Kidney (tissue), 14 donors: ENCODE data around the gene UBAC2. TPM values are rescaled to one million over a fixed set of nuclear protein-coding genes. Genes with fewer than 3 reads are reported as not detected.

Experiments used
- DNase-seq, 5 donors: peaks; one replicate each; pipeline ENCODE4 v3.0.0-alpha.2; 2013 to 2020
- FAIRE-seq: peaks from 2 replicates; lab custom pipeline; 2012; peaks lifted over from hg19 to GRCh38; lab: Jason Lieb, UNC
- H3K27ac ChIP-seq, 2 donors: one replicate each; pipeline ENCODE4 v1.7.0; 2013; ENCODE audit warnings: low read depth in 2 of 2, low read length in 2 of 2, inconsistent platforms in 1 of 2
- H3K27me3 ChIP-seq: one replicate; pipeline ENCODE4 v1.7.1; 2013; ENCODE audit warnings: low read length, inconsistent platforms; ENCODE audit not compliant: control insufficient read depth, insufficient read depth
- H3K36me3 ChIP-seq, 3 donors: one replicate each; pipeline versions ENCODE4 v1.7.0 to v1.7.1; 2013; ENCODE audit warnings: low read length in 3 of 3, control low read depth in 1 of 3, inconsistent platforms in 1 of 3; ENCODE audit not compliant: insufficient read depth in 3 of 3, control insufficient read depth in 2 of 3
- H3K4me1 ChIP-seq, 3 donors: one replicate each; pipeline versions ENCODE4 v1.7.0 to v1.7.1; 2013; ENCODE audit warnings: low read length in 3 of 3, inconsistent platforms in 1 of 3, low read depth in 1 of 3; ENCODE audit not compliant: control insufficient read depth in 2 of 3, insufficient read depth in 2 of 3
- H3K4me3 ChIP-seq, 3 donors: one replicate each; pipeline versions ENCODE4 v1.7.0 to v1.8.1; 2013; ENCODE audit warnings: low read length in 3 of 3, control low read depth in 1 of 3, inconsistent platforms in 1 of 3
- H3K9ac ChIP-seq, 3 donors: one replicate each; pipeline versions ENCODE4 v1.7.0 to v1.7.1; 2013; ENCODE audit warnings: low read length in 3 of 3, control low read depth in 1 of 3, inconsistent platforms in 1 of 3
- H3K9me3 ChIP-seq, 3 donors: one replicate each; pipeline versions ENCODE4 v1.7.0 to v1.7.1; 2013; ENCODE audit warnings: low read length in 3 of 3, control low read depth in 1 of 3, inconsistent platforms in 1 of 3; ENCODE audit not compliant: control insufficient read depth in 2 of 3, insufficient read depth in 1 of 3
- CTCF ChIP-seq: IDR thresholded peaks from 3 replicates; pipeline ENCODE4 v1.5.1; 2012; ENCODE audit warnings: mild to moderate bottlenecking, moderate library complexity, borderline replicate concordance; ENCODE audit not compliant: insufficient read depth; ENCODE audit errors: extremely low read depth
- intact Hi-C: fragments of 100-400 bp; cut with DNase I; formaldehyde crosslinking; loops from one replicate; pipeline ENCODE4 v1.11.1; 2022
- polyA plus RNA-seq: library from polyadenylated mRNA; stranded (reverse); fragments of 350-450 nt; fragmentation: Illumina TruSeq; extraction: RNeasy Lipid Tissue Mini Kit (QIAGEN cat#74804); gene quantifications from one replicate; pipeline ENCODE4 v1.2.3, GENCODE V29; 2014; ENCODE audit warnings: low read depth, low replicate concordance; ENCODE audit not compliant: insufficient read depth
- total RNA-seq: library from RNA; stranded (reverse); fragmentation: NEBNext Ultra II Directional; extraction: Animal tissue kit (Norgen Biotek cat#: 25700); gene quantifications from one replicate; pipeline ENCODE4 v1.2.1, GENCODE V29; 2021
- donor health status: control.
- donor health status: control.
- donor health status: control.
- donor health status: control.
- donor health status: control.
- donor health status: DM: yes; HTN: yes; CAD: no.
- donor health status: Normal renal cell carcinoma (clear cell type).

The UBAC2 gene
- total and polyA plus RNA-seq, 2 donors from 2014 or later, result 61.8 to 77.5 TPM

GRCh38 chr13:99378985-99379733 is 178.5 kb downstream of the UBAC2 start:
- H3K4me1 ChIP-seq, result peaks cover 0 to 2% (median 0%) of the 10 kb centered on the region in 3 donors
- no peak overlapping the region for H3K27ac ChIP-seq
- no peak overlapping the region for H3K4me3 ChIP-seq
- intact Hi-C loops, result no loop called here
- H3K36me3 ChIP-seq, result peaks cover 0 to 14% (median 8%) of the 10 kb centered on the region in 3 donors
- H3K9me3 ChIP-seq, result no peaks in the 10 kb centered on the region
- FAIRE-seq (no peak), DNase-seq (no peak)
- no peak for TF ChIP-seq CTCF
- H3K27me3 ChIP-seq, result no peaks in the 10 kb centered on the region
- H3K9ac ChIP-seq, result no peak overlapping the region

GRCh38 chr13:99379856-99380801 is 179.5 kb downstream of the UBAC2 start:
- peaks cover 0 to 14% (median 8%) of the 10 kb centered on the region in 3 donors for H3K36me3 ChIP-seq
- no peak overlapping the region for H3K27ac ChIP-seq
- no peak overlapping the region for H3K4me3 ChIP-seq
- H3K9ac ChIP-seq, result no peak overlapping the region
- no peaks in the 10 kb centered on the region for H3K9me3 ChIP-seq
- TF ChIP-seq CTCF, result no peak
- no peak for FAIRE-seq
- peak in 1 of 5 donors; percentile 41 for DNase-seq
- intact Hi-C loops, result no loop called here
- H3K4me1 ChIP-seq, result peaks cover 0 to 4% (median 0%) of the 10 kb centered on the region in 3 donors
- no peaks in the 10 kb centered on the region for H3K27me3 ChIP-seq

DNA sequence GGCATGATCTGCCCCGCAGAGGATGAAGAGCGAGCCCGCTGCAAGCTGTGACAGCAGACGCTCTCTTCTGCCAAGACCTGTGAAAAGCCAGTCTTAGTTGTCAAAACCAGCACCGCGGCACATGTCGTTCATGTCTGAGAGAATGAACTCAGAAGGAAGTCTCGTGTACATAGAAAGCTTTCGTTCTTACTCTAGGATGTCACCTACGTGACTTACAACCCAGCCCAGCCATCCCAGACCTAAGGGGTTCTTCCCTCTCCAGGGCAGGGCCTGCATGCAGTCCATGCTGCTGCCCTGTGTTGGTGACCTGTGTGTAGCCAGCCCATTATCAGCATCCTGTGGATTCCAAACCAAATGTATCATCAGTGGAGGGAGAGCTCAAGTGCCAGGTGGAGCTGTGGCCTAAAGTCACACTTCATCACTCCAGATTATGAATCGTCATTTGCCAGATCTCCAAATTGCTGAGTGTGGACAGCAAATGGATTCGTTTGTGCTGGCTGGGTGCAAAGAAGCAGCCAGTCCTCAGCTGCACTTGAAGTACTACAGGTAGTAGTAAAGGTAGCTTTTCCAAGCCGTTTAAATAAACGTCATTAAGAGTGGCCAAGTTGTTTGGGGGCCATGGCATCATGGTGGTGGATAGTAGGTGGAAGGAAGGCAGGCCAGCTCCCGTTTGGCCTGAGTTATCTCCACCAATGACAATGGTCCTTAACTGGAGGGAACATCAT is 180.4 kb downstream of the UBAC2 start:
- Histone ChIP-seq H3K4me3 (no peak overlapping the region), H3K9me3 (no peaks in the 10 kb centered on the region), H3K27me3 (no peaks in the 10 kb centered on the region), H3K36me3 (peaks cover 0 to 19% (median 12%) of the 10 kb centered on the region in 3 donors), H3K27ac (no peak overlapping the region), H3K9ac (no peak overlapping the region), H3K4me1 (peaks cover 0 to 3% (median 0%) of the 10 kb centered on the region in 3 donors)
- DNase-seq, result no peak
- intact Hi-C loops, result no loop called here
- no peak for FAIRE-seq
- no peak for TF ChIP-seq CTCF
